CD4-positive, alpha-beta T cell treated with Interleukin-6 for 4 hours (primary cell): ENCODE measurements around the gene SLC14A1.
"Not testable (repeated sequence)": the region's sequence is repeated elsewhere in the genome, so short reads cannot be mapped to it uniquely, and the experiment has no call there.

Experiments
- DNase-seq: peaks from one replicate; pipeline ENCODE4 v3.0.0-alpha.2; 2020; ENCODE audit warnings: mixed read lengths

The SLC14A1 gene

DNA sequence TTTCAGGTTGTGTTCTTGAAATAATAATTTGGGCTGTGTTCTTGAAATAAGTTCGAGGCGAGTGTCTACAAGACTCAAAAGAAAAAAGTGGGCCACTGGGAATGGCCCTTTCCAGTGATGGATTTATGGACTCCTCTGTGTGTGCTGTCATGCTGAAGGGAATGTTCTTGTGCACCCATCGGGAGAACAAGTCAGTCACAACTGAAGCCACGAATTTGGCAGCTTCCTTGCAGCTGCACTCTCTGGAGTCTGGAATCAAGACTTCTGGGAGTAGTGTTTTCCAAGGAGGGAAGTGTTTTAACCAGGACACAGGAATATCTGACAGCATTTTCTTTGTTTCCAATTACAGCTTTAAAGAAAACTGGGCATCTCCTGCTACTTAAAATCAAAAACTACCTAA lies 620 bp downstream of the SLC14A1 start:
- no peak for DNase-seq

DNA sequence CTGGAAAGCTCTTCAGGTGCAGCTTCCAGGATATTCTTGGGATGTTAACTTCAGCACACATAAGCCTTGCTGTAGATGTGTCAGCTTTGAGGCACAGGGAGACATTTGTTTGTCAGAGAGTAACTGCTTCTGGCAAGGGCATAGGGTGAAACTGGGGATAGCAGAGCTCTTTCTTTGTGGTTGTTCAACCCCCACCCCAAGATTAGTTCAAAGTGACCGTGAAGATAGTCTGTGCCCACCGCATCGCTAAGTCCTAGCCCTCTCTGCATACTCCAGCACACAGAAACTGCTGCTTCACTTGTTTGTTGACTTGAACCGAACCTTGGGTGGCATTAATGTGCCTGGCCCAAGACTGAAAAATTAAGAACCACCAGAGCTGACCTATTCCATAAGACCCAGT lies 1.4 kb downstream of the SLC14A1 start:
- DNase-seq: no peak

DNA sequence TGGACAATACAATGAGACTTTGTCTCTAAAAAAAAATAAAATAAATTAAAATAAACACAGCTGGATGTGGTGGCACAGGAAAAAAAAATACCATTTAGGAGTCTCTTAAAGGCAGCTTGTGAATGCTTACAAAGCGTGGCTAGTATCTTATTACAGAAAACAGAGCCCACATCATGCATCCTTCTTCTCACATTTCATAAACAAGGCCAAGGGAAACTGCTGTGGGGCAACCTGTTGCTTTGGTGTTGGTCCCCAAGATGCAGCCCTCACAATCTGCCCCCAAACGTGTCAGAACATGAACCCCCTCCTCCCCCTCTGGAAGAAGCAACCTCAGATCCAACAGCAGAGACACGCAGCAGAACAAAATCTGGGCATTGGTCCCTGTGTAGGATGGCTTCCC lies 2.6 kb downstream of the SLC14A1 start:
- no peak for DNase-seq

DNA sequence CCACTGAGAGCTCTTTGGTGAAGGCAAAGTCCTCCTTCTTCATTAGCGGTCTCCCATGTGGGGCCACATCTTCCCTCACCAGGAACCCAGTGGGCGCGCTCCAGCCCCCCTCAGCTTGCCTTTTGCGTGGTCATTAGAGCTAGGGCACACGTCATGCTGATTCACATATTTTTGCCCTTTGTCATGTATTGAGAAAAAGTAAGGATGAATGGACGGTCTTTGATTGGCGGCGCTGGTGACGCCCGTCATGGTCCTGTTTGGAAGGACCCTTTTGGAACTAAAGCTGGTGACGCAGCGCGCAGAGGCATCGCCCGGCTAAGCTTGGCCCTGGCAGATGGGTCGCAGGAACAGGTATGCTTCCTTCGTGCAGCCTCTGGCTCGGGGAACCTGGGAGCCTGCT lies 3.1 kb downstream of the SLC14A1 start:
- no peak for DNase-seq

DNA sequence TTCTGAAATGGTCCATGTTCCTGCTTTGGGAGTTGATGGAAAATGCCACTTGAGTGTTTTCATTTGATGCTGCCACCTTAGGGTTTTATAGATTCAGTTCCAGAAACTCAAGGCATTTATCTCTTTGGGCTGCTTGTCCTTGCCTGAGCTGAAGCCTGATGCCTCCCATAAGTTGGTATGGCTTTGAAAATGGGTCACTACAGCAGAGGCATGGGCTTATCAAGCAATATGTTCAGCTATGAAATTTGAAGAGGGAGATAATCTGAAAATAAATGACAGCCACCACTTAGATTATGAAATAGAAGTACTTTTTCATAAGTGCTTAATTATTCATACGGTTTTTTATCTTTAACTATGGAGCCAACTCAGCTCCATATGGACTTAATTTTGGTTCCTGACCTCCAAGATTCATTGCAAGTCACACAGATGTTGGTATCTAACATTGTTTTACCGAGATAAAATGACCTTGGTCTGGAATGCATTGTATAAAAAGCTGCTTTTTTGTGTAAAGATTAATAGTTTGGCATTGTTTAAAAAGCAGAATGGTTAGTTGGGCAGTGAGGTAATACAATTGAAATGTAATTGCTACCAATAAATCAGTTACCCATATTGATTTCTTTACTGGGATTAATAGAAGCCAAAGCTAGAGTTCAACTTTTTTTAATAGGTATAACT lies 4.5 kb downstream of the SLC14A1 start:
- no peak for DNase-seq

DNA sequence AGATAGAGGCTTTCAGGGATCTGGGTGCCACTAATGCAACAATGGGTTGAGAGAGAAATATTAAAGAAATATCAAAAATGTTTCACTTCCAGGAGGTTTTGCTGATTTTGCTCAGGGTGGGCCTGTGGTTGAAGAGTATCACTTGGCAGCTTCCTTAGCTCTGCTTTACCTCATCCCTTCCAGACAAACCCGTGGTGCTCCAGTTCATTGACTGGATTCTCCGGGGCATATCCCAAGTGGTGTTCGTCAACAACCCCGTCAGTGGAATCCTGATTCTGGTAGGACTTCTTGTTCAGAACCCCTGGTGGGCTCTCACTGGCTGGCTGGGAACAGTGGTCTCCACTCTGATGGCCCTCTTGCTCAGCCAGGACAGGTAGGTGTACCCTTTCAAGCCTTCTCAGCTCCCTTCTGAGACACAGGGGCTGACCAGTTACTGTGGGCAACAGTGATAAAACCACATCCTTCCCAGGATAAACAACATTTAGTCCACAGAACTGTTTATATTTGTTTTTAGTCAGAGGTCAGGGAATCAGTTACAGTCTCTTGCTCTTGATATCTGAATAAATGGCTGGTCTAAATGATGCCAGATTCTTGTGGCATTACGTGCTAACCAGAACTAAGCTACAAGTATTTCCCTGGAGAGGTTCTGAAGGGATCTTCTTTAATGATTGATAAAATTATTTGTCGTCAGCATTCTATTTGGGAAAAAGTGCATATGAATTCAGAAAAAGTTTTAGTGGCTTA lies 7.0 kb downstream of the SLC14A1 start:
- DNase-seq: no peak

DNA sequence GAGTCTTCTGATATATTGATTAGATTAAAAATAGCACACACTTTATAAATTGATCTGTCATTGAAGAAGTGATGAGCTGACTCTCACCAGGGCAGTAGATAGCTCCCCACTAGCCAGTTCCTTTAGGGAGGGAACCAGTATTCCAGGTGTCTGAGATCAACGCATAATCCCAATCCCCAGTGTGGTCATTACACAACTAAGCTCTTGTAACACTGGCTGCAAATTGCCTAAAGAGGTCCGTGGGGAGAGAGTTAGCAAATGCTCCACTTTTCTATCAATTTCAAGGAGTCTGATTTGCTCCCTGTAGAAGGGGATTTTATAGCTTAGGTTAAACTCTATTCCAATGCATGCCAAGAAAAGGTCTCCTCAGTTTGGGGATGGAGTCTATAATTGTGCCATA lies 7.7 kb downstream of the SLC14A1 start:
- DNase-seq: no peak

DNA sequence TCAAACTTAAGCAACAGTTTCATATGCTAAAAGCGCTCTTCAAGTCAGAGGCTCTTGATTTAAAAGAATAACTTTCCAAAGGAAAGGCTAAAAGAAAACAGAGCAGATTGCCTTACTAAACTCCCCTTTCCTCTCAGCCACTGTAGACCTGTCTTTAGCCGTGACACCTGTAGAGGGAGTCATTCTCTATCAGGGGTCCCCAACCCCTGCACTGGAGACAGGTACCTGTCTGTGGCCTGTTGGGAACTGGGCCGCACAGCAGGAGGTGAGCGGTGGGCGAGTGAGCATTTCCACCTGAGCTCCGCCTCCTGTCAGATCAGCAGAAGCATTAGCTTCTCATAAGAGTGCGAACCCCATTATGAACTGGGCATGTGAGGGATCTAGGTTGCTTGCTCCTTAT lies 9.6 kb downstream of the SLC14A1 start:
- no peak for DNase-seq

DNA sequence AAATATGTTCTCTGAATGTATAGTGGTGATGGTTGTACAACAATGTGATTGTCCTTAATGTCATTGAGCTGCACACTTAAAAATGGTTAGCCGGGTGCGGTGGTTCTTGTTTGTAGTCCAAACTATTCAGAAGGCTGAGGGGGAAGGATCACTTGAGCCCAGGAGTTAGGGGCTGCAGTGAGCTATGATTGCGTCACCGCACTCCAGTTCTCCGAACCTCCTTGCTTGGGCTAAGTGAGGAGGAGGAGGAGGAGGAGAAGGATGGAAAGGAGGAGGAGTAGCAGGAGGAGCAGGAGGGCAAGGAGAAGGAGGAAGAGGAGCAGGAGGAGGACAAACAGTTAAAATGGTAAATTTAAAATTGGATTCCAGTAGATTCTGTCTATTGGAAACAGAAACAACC lies 10.5 kb downstream of the SLC14A1 start:
- DNase-seq: no peak

DNA sequence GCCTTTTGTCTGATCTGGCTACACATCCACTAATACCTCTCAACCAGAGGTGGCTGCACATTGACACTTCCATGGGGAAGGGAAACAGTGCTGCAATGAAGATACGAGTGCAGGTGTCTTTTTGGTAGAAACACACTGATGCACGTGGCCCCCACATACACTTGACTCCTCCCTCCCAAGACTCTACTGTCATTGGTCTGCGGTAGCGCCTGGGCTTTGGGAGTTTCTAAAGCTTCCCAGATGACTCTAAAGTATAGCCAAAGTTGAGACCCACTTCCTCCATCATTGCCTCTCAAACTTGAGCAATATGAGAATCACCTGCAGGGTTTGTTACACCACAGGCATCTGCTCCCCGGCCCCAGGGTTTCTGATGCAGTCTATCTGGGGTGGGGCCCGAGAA lies 11.0 kb downstream of the SLC14A1 start:
- DNase-seq: no peak

DNA sequence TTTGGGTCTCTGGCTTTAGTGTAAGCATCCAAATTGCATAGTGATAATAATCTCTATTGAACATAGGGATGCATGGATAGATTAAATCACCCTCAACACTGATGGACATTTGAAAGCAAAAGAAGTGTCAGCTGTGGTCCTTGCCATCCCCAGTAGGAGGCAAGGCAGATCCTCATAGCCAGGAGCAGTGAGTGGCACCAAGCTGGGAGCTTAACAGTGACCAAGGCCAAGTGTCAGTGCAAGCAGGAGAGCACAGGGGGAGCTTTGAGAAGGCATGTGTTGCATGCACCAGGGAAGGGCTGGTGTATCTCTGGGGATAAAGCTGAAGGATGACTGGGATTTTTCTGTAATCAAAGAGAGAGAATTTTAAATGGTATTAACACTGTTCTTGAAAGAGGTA lies 14.7 kb downstream of the SLC14A1 start:
- DNase-seq: no peak

DNA sequence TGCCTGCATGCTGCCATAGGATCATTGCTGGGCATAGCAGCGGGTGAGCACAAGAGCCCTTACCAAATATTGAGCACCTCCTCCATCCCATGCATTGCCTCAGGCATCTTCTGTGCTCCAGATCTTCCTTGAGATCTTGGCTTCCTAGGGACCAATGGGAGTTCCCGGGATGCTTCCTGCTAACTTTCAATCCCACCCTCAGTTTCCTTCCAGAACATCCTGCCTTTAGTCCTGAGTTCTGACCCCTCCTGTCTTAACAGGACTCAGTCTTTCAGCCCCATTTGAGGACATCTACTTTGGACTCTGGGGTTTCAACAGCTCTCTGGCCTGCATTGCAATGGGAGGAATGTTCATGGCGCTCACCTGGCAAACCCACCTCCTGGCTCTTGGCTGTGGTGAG lies 15.3 kb downstream of the SLC14A1 start:
- DNase-seq: no peak

DNA sequence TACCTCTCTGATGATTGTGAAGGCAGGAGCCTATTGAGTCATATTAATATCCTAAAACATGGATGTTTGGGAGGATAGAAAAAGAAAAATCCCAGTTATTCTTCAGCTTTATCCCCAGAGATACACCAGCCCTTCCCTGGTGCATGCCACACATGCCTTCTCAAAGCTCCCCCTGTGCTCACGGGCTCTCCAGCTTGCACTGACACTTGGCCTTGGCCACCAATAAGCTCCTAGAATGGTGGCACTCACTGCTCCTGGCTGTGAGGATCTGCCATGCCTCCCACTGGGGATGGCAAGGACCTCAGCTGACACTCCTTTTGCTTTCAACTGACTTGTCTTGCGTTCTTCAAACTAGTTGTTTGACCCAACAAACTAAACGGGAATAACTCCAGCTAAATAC lies 15.9 kb downstream of the SLC14A1 start:
- DNase-seq: no peak

DNA sequence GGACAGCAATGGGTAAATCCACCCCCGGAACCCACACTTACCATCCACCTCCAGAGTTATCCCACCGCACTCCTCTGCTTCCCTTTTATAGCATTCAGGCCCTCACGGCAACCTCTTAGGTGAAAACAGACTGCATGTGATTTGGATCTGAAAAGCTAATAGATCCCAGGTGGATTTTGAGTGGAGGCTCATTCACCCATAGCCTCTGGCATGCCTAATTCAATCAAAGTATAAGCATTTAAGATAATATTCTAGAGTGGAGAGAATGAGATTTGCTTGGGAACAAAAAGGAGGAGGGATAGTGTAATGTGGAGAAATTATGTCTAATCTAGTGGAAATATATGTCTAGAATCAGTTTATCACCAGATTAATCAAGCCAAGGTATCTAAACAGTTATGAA lies 17.1 kb downstream of the SLC14A1 start:
- no peak for DNase-seq

DNA sequence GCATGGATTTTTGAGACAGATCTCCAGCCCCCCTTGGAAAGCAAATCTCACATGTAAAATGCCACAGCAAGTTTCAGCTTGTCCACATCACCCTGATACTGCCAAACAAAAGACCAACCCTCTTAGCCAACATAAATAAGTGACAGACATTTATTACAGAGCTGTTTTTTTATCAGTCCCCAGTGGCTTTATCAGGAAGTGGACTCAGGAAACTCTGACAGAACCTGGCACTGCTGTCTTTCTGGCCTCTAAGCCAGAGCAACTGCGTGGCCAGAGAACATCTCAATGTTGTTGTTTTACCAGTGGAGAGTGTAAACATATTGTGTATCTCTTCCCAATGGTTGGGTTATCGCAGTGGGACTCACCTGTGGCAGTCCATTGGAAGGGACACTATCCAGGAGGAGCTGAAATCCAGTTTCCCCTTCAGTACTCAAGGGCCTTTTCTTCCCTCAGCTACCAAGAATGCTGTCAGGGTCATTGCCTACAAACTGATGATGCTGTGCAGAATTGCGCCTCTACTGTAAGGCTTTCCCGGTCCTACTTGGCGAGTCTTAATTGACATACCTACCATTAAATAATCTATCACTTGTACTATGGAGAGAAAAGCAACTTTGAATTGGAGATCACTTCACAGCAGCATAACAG lies 22.0 kb downstream of the SLC14A1 start:
- DNase-seq: no peak

DNA sequence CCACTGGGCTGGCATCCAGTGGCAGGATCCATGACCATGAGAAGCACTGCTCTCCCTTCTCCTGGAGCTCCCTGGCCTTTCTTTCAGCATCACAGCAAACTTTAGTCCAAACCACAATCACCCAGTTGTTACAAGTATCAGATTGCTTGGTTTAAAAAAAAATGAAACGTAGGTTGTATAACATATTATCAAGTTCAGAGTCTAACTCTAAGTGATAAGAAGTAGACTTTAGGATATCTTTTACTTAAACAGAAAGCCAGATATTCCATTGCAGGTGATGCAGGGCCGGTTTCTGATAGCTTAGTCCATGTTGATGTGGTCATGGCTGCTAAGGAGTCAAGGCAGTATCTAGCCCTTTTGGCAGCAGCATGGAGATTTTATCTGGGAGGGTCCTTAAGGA lies 24.5 kb downstream of the SLC14A1 start:
- DNase-seq: no peak

DNA sequence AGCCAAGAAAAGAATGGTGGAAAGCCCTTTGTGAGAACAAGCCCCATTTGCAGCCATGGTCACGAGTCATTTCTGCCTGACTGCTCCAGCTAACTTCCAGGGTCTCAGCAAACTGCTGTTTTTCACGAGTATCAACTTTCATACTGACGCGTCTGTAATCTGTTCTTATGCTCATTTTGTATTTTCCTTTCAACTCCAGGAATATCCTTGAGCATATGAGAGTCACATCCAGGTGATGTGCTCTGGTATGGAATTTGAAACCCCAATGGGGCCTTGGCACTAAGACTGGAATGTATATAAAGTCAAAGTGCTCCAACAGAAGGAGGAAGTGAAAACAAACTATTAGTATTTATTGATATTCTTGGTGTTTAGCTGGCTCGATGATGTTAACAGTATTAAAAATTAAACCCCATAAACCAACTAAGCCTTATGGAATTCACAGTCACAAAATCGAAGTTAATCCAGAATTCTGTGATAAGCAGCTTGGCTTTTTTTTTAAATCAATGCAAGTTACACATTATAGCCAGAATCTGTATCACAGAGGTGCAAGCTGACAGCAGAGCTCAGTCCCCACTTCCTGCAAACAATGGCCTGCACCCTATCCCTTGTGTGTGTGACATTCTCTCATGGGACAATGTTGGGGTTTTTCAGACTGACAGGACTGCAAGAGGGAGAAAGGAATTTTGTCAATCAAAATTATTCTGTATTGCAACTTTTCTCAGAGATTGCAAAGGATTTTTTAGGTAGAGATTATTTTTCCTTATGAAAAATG lies 26.1 kb downstream of the SLC14A1 start:
- no peak for DNase-seq

DNA sequence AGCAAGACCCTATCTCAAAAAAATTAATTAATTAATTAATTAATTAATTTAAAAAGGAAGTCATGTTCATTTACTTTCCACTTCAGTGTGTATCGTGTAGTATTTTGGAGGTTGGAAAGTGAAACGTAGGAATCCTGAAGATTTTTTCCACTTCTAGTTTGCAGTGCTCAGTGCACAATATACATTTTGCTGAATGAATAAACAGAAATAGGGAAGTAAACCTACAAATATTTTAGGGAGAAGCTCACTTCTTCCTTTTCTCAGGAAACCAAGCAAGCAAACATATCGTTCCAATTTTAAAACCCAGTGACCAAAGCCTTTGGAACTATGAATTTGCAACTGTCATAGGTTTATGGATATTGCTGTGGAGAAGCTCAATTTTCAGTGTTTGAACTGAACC lies 27.8 kb downstream of the SLC14A1 start:
- no peak for DNase-seq

DNA sequence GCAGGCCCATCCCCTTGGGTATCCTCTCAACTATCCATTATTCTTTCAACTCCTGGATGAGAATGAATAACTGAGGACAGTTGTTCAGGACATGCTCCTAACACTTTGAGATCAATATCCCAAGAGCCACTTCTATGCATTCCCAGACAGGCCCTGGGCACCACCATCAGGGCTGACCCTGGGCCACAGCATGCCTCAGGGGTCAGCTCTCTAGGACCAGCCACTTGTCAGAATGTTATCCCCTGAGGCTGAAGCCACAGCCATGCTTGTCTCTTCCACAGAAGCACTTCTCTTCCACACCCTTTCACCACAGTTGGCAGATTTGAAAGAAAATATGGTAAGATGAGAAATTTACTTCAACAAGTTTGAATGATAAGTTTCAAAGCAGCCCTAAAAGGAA lies 28.7 kb downstream of the SLC14A1 start:
- DNase-seq: no peak

DNA sequence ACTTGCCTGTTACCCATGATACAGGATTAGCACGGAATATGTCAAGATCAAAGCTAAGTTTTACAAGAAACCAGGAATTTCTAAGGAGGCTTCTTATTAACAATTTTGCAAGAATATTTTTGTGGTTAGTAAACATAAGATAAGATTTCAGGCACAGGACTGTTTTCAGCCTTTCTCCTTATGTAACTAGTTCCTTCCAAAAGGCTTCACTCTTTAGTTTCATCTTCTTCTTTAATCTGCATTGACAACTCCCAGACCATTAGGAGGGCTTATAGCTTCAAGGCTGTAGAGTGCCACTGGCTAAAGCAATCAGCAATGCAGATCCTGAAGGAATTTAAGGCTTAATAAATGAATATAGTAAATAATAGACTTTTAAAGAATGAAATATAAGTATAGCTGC lies 29.3 kb downstream of the SLC14A1 start:
- no peak for DNase-seq

DNA sequence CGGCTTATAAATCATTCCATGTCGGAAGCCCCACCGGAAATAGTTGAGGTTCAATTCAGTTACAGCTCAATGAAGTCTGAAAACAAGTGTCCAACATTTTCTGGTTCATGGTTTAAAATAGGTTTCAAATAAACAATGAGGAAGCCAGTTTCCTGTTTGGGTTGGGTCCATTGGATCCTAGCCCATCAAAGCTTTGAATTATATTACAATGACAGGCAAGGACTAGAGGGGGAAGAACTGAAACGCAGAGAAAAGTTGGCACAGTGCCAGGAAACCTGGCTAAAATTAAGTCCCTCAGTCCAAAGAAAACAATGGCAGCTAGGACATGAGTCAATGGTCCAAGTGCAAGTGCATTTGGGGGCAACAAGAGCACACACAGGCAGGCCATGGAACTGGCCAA lies 32.0 kb downstream of the SLC14A1 start:
- no peak for DNase-seq

DNA sequence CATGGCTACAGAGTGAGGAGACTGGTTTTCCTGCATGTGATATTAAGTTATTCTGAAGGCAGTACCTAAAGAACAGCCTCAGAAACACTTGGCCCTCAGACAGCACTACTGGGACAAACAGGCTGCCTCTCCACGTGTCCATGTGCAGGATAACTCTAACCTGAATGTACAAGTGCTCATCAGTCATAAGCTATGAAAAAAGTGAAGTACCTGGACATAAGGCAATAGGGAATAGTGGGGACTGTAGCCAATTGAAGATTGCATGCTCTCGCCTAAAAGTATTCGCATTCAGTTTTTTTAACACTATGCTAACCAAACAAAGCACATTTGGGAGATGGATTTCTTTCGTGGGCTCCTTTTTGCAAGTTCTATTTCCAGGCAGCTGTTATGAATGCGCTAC lies 33.0 kb downstream of the SLC14A1 start:
- DNase-seq: no peak

DNA sequence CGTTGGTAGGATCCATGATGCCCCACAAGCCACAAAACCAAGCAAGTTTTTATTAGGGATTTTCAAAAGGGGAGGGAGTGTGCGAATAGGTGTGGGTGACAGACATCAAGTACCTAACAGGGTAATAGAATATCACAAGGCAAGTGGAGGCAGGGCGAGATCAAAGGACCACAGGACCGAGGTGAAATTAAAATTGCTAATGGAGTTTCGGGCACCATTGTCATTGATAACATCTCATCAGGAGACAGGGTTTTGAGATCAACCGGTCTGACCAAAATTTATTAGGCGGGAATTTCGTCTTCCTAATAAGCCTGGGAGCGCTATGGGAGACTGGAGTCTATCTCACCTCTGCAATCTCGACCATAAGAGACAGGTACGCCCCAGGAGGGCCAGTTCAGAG lies 33.7 kb downstream of the SLC14A1 start:
- DNase-seq: not testable (repeated sequence)
